Smooth muscle cell (in vitro differentiated cells): Measurements from ENCODE around the gene SERPINB1. TPM values are rescaled to one million over a fixed set of nuclear protein-coding genes. Genes with fewer than 3 reads are reported as not detected.
A peak's percentile ranks its signal among the peaks of the same experiment; 100 is the strongest.

Experiments
- DNase-seq: peaks from one replicate; lab custom pipeline; 2025; ENCODE audit not compliant: unreplicated experiment; lab: John Stamatoyannopoulos, UW
- H2AFZ ChIP-seq: fragments of 200-600 bp; sonication (generic); 2 replicates; pipeline ENCODE4 v1.6.0; 2016; ENCODE audit warnings: antibody characterized with exemption, low read depth, mild to moderate bottlenecking
- H3F3A ChIP-seq: fragments of 200-600 bp; sonication (generic); 2 replicates; pipeline ENCODE4 v1.6.0; 2017; ENCODE audit warnings: antibody characterized with exemption, low read depth
- H3K27ac ChIP-seq: fragments of 200-600 bp; sonication (generic); 2 replicates; pipeline ENCODE4 v1.5.1; 2016; ENCODE audit warnings: low read depth, mild to moderate bottlenecking
- H3K27me3 ChIP-seq: fragments of 200-600 bp; sonication (generic); 2 replicates; pipeline ENCODE4 v1.6.1; 2016; ENCODE audit warnings: low read depth, mild to moderate bottlenecking
- H3K36me3 ChIP-seq: fragments of 200-600 bp; sonication (generic); 2 replicates; pipeline ENCODE4 v1.5.1; 2016; ENCODE audit warnings: low read depth
- H3K4me1 ChIP-seq: fragments of 200-600 bp; sonication (generic); 2 replicates; pipeline ENCODE4 v1.5.1; 2016; ENCODE audit warnings: low read depth
- H3K4me2 ChIP-seq: fragments of 200-600 bp; sonication (generic); 2 replicates; pipeline ENCODE4 v1.6.0; 2016; ENCODE audit warnings: mild to moderate bottlenecking
- H3K4me3 ChIP-seq: fragments of 200-600 bp; sonication (generic); 2 replicates; pipeline ENCODE4 v1.5.1; 2016; ENCODE audit warnings: mild to moderate bottlenecking
- H3K79me2 ChIP-seq: fragments of 200-600 bp; sonication (generic); 2 replicates; pipeline ENCODE4 v1.6.0; 2016; ENCODE audit warnings: low read depth, mild to moderate bottlenecking
- H3K9ac ChIP-seq: fragments of 200-600 bp; sonication (generic); 2 replicates; pipeline ENCODE4 v1.6.0; 2016; ENCODE audit warnings: low read depth
- H3K9me3 ChIP-seq: fragments of 200-600 bp; sonication (generic); replicated peaks from 2 replicates; pipeline ENCODE4 v1.5.1; 2016; ENCODE audit warnings: low read depth
- H4K20me1 ChIP-seq: fragments of 200-600 bp; sonication (generic); 2 replicates; pipeline ENCODE4 v1.6.0; 2016; ENCODE audit warnings: low read depth
- whole genome bisulfite sequencing: methylation state at CpG from one replicate; pipeline ENCODE4 v1.1.7; 2016; ENCODE audit warnings: low lambda C conversion rate; 5-methylcytosine and 5-hydroxymethylcytosine counted together
- polyA plus RNA-seq: library from polyadenylated mRNA; unstranded; fragments of >200 nt; fragmentation: Nextera tagmentation; extraction: Ambion mirVana; gene quantifications from 2 replicates; pipeline ENCODE4 v1.2.1, GENCODE V29; 2016
- total RNA-seq: library from RNA; depleted of rRNA; stranded (reverse); fragments of >200 nt; gene quantifications from 2 replicates; pipeline ENCODE4 v1.2.3, GENCODE V29; 2014
- TF ChIP-seq, protein P1 (sequence below): fragments of 200-600 bp; sonication (generic); IDR thresholded peaks from 2 replicates; pipeline ENCODE4 v1.5.1; 2017; ENCODE audit warnings: borderline replicate concordance, mild to moderate bottlenecking, antibody characterized with exemption; ENCODE audit not compliant: insufficient read depth, poor library complexity, severe bottlenecking

SERPINB1 gene
- total and polyA plus RNA-seq, 2 experiments from 2014 or later = 10.5 to 17.7 TPM

DNA sequence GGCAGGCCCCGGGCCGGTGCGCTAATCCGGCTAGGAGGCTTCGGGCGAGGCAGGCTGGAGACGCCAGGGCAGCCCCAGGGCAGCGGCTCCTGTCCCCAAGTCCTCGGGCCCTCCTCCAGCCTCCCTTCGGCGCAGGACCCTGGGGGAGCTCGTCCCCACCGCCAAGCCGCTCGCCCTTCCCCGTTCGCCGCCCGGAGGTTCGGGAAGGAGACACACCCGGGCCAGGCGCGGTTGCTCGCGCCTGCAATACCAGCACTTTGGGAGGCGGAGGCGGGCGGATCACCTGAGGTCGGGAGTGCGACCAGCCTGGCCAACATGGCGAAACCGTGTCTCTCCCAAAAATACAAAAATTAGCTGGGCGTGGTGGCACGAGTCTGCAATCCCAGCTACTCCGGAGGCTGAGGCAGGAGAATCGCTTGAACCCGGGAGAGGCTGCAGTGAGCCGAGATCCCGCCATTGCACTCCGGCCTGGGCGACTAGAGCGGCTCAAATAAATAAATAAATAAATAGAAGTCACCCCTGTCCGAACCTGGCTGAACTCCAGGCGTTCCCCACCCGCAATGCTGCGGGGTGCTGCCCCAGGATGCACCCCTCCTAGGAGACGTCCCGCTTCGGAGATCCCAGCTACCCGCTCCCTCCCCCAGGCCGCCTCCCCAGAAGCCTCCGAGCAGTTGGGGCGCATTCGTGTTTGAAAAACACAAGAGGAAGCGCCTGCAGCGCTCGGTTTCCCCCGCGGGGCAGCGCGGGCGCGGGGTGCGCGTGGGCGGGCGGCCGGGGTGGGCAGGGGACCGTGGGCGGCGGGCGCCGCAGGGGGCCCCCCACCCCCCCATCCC, 33.9 kb upstream of the SERPINB1 start:
- Histone ChIP-seq H3K9me3 (no peaks in the 10 kb centered on the region), H3K79me2 (no peaks in the 10 kb centered on the region), H3K4me2 (peak overlapping the region; percentile 98), H3K4me3 (peak overlapping the region; percentile 76), H4K20me1 (no peaks in the 10 kb centered on the region), H3K27ac (no peak overlapping the region), H3K9ac (peak overlapping the region; percentile 20), H3K27me3 (no peaks in the 10 kb centered on the region), H2AFZ (peak overlapping the region; percentile 97), H3F3A (no peaks in the 10 kb centered on the region), H3K36me3 (no peaks in the 10 kb centered on the region), H3K4me1 (peaks cover 13% of the 10 kb centered on the region)
- DNase-seq = no peak
- 4% methylated on average over 43 of the region's 73 CpGs for WGBS
- TF ChIP-seq, protein P1, sequence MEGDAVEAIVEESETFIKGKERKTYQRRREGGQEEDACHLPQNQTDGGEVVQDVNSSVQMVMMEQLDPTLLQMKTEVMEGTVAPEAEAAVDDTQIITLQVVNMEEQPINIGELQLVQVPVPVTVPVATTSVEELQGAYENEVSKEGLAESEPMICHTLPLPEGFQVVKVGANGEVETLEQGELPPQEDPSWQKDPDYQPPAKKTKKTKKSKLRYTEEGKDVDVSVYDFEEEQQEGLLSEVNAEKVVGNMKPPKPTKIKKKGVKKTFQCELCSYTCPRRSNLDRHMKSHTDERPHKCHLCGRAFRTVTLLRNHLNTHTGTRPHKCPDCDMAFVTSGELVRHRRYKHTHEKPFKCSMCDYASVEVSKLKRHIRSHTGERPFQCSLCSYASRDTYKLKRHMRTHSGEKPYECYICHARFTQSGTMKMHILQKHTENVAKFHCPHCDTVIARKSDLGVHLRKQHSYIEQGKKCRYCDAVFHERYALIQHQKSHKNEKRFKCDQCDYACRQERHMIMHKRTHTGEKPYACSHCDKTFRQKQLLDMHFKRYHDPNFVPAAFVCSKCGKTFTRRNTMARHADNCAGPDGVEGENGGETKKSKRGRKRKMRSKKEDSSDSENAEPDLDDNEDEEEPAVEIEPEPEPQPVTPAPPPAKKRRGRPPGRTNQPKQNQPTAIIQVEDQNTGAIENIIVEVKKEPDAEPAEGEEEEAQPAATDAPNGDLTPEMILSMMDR = no peak

DNA sequence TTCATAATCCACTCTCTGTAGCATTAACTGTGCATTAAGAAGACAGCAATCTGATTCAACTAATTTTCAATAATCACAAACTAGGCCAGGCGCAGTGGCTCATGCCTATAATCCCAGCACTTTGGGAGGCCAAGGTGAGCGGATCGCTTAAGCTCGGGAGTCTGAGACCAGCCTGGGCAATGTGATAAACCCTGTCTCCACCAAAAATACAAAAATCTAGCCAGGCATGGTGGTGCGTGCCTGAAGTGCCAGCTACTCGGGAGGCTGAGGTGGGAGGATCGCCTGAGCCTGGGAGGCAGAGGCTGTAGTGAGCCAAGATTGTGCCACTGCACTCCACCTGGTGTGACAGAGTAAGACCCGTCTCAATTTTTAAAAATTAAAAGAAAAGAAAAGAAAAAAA, 32.0 kb upstream of the SERPINB1 start:
- Histone ChIP-seq H3K36me3 (no peaks in the 10 kb centered on the region), H3K27ac (no peak overlapping the region), H3K27me3 (no peaks in the 10 kb centered on the region), H3K9ac (no peak overlapping the region), H3K4me2 (no peak overlapping the region), H2AFZ (no peak overlapping the region), H4K20me1 (no peaks in the 10 kb centered on the region), H3K4me3 (no peak overlapping the region), H3K79me2 (no peaks in the 10 kb centered on the region), H3F3A (no peaks in the 10 kb centered on the region), H3K4me1 (peaks cover 13% of the 10 kb centered on the region), H3K9me3 (no peaks in the 10 kb centered on the region)
- WGBS = 95% methylated on average over 8 of the region's 8 CpGs
- no peak for DNase-seq
- TF ChIP-seq, protein P1 = no peak

DNA sequence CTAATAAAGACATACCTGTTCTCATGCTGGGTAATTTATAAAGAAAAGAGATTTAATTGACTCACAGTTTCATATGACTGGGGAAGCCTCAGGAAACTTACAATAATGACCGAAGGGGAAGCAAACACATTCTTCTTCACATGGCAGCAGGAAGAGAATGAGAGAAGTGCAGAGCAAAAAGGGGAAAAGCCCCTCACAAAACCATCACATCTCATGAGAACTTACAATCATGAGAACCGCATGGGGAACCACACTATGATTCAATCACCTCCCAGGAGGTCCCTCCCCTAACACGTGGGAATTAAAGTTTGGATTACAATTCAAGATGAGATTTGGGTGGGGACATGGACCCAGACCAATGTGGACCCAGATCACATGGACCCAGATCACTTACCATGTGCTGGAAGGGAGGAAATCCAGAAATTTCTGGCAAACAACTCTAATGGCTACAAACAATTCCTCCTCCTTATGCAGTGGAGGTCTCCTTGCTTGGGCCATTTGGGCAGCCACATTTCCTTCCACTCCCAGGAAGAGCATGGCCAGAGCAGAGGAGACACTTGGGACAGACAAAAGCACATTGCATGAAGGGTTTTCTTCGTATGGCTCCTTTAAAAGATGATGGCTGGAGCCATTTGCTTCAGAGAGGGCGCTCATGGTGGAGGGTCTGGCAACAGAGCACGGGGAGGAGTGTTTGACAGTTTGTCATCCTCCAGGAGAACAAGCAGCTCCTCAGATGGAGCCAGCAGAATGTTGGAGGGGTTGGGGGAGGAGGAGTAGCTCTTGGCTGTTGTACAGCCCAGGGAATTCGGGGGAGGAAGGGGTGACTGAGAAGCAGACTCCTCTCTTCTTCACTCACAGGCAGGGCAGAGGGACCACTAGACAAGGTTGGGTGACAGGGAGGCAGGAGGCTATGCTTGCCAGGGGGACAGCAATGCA, 31.0 kb upstream of the SERPINB1 start:
- H4K20me1 ChIP-seq = no peaks in the 10 kb centered on the region
- H3F3A ChIP-seq = no peaks in the 10 kb centered on the region
- no peaks in the 10 kb centered on the region for H3K27me3 ChIP-seq
- TF ChIP-seq, protein P1 = no peak
- H3K79me2 ChIP-seq = no peaks in the 10 kb centered on the region
- no peaks in the 10 kb centered on the region for H3K9me3 ChIP-seq
- no peak for DNase-seq
- peaks cover 13% of the 10 kb centered on the region for H3K4me1 ChIP-seq
- H2AFZ ChIP-seq = no peak overlapping the region
- no peak overlapping the region for H3K27ac ChIP-seq
- H3K36me3 ChIP-seq = no peaks in the 10 kb centered on the region
- no peak overlapping the region for H3K4me3 ChIP-seq
- 87% methylated on average over 7 of the region's 7 CpGs for WGBS
- no peak overlapping the region for H3K9ac ChIP-seq
- H3K4me2 ChIP-seq = no peak overlapping the region
